ENCODE data around the gene PPM1D.

PPM1D gene

DNA sequence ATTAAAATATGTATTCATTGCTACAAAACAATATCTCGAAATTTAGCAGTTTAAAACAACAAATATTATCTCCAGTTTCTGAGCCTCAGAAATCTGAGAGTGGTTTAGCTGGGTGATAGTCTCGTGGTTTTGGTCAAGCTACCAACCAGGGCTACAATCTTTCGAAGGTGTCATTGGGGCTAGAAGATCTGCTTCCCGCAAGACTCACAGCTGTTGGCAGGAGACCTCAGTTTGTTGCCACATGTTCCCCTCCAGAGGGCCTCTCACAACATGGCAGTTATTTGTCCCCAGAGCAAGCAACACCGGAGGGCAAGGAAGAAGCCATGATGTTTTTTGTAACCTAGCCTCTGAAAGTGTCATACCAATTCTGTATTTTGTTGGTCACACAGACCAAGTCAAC is 65.6 kb downstream of the PPM1D start:
- no peak for TF ChIP-seq GATA2 (IDR thresholded peaks at IDR 0.05; ENCODE audit: low read depth, low read length)
- TF ChIP-seq GATA3 (IDR thresholded peaks at IDR 0.05; ENCODE audit: low read depth, low read length) = no peak

DNA sequence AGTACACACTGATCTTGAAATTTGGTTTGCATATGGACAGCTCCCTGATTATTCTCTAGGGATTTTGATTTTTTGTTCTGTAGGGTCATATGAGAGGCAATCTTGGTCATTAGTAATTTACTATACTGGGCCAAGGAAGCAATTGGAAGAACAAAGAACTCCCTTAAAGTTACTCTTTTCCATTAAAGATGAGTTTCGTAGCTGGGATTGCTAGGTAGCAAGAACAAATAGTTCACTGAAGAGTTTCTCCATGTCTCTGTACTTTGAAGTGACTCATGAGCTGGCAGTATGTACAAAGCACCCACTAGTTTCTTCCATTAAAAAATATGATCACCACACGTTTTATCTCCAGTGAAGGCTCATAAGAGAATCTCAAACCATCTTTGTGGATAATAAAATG is 71.5 kb downstream of the PPM1D start:
- TF ChIP-seq GATA3 (IDR thresholded peaks at IDR 0.05; ENCODE audit: low read depth, low read length) (no peak), GATA2 (IDR thresholded peaks at IDR 0.05; ENCODE audit: low read depth, low read length) (no peak)

DNA sequence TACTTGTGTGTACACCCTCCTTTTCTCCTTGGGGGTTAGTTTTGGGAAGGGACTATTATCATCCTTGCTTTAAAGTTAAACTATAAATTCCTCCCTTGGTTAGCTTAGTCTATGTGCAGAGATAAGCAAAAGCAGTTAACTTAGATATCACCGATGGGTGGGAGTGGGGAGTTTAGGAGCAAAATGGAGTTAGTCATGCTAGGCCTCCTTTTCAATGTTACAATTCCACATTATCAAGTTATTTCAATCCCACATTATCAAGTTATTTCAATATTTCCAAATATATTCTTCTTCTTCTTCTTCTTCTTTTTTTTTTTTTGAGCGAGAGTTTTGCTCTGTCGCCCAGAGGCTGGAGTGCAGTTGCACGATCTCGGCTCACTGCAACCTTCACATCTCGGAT is 76.0 kb downstream of the PPM1D start:
- TF ChIP-seq GATA2 (IDR thresholded peaks at IDR 0.05; ENCODE audit: low read depth, low read length) (no peak), GATA3 (IDR thresholded peaks at IDR 0.05; ENCODE audit: low read depth, low read length) (no peak)

DNA sequence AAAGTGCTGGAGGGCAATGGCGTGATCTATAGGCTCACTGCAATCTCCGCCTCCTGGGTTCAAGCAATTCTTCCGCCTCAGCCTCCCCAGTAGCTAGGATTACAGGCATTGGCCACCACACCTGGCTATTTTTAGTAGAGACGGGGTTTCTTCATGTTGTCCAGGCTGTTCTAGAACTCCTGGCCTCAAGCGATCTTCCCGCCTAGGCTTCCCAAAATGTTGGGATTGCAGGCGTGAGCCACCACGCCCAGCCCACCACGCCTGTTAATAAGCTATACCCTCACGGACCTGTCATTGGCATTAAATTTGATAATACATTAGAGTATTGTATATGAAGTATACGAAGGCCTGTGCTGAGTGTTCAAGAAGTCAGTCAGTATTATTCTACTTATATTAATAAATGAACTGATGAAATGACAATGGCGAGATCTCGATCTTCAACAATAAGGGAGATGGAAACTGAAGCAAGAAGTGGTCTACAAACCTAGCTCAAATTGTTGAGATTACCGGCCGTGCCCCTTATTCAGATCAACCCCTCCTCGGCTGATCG is 76.8 kb downstream of the PPM1D start:
- TF ChIP-seq GATA3 (IDR thresholded peaks at IDR 0.05; ENCODE audit: low read depth, low read length) (no peak), GATA2 (IDR thresholded peaks at IDR 0.05; ENCODE audit: low read depth, low read length) (no peak)

DNA sequence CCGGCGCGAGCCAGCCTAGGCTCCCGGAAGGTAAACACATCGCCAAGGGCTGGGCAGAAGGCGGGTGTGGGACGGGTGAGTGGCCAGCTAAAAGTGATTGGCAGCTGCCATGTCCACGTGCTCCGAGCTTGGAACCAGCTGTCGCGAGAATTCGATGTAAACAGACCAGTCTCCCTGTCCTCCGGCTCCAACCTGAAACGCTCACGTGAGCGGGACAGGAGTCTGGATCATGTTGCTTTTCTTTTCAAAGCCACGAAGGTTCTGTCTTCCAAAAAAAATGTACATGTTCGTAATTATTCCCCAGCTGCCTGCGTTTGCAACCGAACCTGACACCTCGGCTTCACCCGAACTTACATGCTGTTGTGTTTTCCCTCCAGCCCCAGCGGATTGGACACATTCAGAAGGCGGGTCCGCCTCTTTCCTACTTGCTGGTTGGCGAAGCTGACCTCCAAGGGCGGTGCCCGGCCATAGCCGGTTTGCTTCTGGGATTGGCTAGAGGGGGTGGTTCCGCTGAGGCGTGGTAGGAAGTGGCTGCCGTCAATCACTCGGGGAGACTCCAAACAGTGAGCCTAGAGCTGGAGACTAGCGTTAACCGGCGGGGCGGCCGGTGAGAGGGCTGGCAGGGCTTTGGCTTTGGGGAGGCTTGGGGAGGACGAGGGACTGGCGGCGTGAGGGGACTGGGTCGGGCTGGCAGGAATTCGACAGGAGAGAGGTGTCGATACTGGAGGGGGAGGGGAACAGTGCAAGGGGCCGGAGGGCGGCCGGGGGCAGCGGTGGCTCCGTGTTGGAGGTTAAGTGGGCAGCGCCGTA is 77.5 kb downstream of the PPM1D start, which contains the start of gene BCAS3:
TSS of gene BCAS3 (plus strand) at position 544 of the 810 bp plus-strand sequence.
- TF ChIP-seq GATA3 (IDR thresholded peaks at IDR 0.05; ENCODE audit: low read depth, low read length) = no peak
- no peak for TF ChIP-seq GATA2 (IDR thresholded peaks at IDR 0.05; ENCODE audit: low read depth, low read length)

DNA sequence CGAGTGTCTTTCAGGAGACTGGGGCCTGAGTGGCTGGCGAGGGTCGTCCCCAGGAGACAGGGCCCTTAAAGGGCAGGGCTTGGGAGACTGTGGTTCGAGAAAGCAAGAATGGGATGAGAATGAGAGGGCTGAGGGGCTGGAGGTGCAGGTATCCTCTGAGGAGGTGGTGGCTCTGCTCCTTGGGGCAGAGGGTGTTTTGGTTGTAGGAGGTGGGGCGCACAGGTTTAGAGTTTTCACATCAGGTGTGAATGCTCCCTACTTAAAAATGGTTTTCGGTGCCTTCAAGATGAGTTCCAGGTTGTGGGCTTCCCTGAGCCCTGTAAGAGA is 78.1 kb downstream of the PPM1D start:
- TF ChIP-seq GATA3 (IDR thresholded peaks at IDR 0.05; ENCODE audit: low read depth, low read length) = no peak
- TF ChIP-seq GATA2 (IDR thresholded peaks at IDR 0.05; ENCODE audit: low read depth, low read length) = no peak

DNA sequence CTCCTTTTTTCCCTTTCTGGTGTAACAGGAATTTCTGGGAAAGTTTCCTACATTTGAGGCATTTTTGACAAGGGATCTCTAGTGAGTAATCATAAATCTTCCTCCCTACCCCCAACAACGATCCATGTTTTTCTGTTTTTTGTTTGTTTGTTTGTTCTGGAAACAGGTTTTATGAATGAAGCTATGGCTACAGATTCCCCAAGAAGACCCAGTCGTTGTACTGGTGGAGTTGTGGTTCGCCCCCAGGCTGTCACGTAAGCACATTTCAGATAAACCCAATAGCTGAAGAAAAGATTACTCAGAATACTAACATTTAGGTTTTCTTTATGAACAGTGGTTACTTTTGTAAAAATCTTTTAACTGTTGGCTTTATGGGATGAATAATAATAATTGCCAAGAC is 79.3 kb downstream of the PPM1D start:
- TF ChIP-seq GATA3 (IDR thresholded peaks at IDR 0.05; ENCODE audit: low read depth, low read length) (no peak), GATA2 (IDR thresholded peaks at IDR 0.05; ENCODE audit: low read depth, low read length) (no peak)

DNA sequence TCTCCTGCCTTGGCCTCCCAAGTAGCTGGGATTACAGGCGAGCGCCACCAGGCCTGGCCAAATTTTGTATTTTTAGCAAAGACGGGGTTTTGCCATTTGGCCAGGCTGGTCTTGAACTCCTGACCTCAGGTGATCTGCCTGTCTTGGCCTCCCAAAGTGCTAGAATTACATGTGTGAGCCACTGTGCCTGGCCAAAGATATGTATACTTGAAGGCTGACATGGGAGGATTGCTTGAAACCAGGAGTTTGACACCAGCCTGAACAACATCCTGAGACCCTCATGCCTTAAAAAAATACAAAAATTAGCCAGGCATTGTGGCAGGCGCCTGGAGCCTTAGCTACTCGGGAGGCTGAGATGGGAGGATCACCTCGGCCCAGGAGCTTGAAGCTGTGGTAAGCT is 80.8 kb downstream of the PPM1D start:
- TF ChIP-seq GATA2 (IDR thresholded peaks at IDR 0.05; ENCODE audit: low read depth, low read length) = no peak
- no peak for TF ChIP-seq GATA3 (IDR thresholded peaks at IDR 0.05; ENCODE audit: low read depth, low read length)

DNA sequence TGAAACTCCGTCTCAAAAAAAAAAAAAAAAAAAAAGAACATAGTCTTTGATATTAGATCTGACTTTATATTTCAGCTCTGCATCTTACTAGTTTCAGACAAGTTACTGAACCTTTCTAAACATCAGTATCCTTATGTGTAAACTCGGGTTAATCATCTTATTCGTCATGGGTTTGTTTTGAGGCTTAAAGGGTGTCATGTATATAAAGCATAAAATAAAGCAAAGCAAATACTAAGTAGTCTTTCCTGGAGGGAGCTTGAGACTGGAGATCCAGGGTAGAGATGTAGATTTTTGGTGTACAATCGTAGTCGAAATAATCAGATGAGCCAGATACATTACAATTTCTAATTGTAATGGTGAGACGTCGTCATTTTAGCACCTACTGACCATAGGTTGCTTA is 85.4 kb downstream of the PPM1D start:
- no peak for TF ChIP-seq GATA3 (IDR thresholded peaks at IDR 0.05; ENCODE audit: low read depth, low read length)
- no peak for TF ChIP-seq GATA2 (IDR thresholded peaks at IDR 0.05; ENCODE audit: low read depth, low read length)

DNA sequence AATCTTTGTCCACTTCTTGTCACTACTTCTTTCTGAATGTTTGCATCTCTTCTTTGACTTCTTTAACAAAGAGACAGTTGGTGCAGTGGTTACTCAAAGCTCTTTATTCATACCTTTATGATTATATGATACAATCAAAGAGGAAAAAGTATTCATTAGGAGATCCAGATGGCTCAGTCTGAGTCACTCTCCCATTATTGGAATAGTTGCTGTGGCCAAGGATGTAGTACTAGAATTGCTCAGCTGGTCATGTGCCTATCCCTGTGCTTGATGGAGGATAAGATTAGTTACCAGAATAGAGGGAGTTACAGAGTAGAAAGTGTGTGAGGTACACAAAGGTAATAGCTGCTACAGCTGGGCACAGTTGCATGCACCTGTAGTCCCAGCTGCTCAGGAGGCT is 96.0 kb downstream of the PPM1D start:
- no peak for TF ChIP-seq GATA3 (IDR thresholded peaks at IDR 0.05; ENCODE audit: low read depth, low read length)
- no peak for TF ChIP-seq GATA2 (IDR thresholded peaks at IDR 0.05; ENCODE audit: low read depth, low read length)

DNA sequence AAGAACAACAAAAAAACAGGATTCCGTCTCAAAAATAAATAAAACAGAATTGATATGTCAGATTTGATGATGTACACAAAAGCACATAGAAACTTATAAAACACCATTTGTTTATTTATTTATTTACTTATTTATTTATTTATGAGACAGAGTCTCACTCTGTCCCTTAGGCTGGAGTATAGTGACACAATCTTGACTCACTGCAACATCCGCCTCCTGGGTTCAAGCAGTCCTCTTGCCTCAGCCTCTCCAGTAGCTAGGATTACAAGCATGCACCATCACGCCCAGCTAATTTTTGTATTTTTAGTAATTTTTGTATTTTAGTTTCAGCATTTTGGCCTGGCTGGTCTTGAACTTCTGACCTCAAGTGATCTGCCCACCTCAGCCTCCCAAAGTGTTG is 99.1 kb downstream of the PPM1D start:
- TF ChIP-seq GATA3 (IDR thresholded peaks at IDR 0.05; ENCODE audit: low read depth, low read length) (no peak), GATA2 (IDR thresholded peaks at IDR 0.05; ENCODE audit: low read depth, low read length) (no peak)

DNA sequence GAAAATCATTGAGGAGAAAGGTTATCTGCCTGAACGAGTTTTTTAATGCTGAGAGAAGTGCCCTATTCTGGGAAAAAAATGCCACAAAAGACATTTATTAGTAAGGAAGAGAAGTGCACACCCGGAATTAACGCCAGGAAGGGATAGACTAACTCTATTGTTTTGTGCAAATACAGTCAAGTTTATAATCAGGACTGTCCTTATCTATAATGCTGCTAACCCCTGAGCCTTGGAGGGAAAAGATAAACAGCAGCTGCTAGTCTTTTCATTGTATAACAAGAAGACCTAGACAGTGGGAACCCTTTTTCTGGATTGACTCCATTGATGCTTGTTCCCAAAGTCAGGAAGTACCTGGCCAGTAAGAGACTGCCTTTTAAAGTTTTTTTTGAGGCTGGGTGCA is 104.2 kb downstream of the PPM1D start:
- no peak for TF ChIP-seq GATA2 (IDR thresholded peaks at IDR 0.05; ENCODE audit: low read depth, low read length)
- no peak for TF ChIP-seq GATA3 (IDR thresholded peaks at IDR 0.05; ENCODE audit: low read depth, low read length)

DNA sequence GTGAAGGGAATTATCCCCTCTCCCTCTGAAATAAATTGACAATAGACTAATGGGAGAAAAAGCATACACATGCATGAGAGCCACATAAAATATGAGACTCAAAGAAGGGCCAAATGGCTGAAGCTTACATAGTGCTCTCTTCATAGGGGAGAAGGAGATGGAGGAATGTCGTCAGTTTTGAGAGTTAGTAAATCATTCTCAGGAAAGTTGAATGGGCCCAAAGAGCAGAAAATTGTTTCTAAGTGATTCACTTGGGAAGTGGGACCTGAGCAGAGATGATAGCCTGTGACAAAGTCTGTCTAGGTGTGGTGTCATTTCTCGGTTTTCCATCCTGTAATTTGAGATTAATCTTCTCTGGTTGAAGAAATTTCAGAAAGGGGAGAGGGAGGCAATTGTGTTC is 112.7 kb downstream of the PPM1D start:
- TF ChIP-seq GATA3 (IDR thresholded peaks at IDR 0.05; ENCODE audit: low read depth, low read length) (no peak), GATA2 (IDR thresholded peaks at IDR 0.05; ENCODE audit: low read depth, low read length) (no peak)

DNA sequence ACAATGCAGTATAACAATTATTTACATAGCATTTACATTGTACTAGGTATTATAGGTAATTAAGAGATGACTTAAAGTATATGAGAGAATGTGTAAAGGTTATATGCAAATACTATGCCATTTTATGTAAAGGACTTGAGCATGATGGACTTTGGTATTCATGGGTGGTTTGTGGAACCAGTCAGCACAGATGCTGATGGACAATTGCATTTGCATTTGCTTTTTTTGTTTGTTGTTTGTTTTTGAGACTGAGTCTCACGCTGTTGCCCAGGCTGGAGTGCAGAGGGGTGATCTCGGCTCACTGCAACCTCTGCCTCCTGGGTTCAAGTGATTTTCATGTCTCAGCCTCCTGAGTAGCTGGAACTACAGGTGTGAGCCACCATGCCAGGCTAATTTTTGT is 113.6 kb downstream of the PPM1D start:
- no peak for TF ChIP-seq GATA3 (IDR thresholded peaks at IDR 0.05; ENCODE audit: low read depth, low read length)
- TF ChIP-seq GATA2 (IDR thresholded peaks at IDR 0.05; ENCODE audit: low read depth, low read length) = no peak
